NCI-H526 treated with DMSO at 0.1 percent for 48 hours (cell line): ENCODE measurements around the gene CLDN18.
A peak's percentile ranks its signal among the peaks of the same experiment; 100 is the strongest.

ENCODE experiments used
- DNase-seq: peaks from one replicate; lab custom pipeline; 2025; lab: John Stamatoyannopoulos, UW

CLDN18 gene

DNA sequence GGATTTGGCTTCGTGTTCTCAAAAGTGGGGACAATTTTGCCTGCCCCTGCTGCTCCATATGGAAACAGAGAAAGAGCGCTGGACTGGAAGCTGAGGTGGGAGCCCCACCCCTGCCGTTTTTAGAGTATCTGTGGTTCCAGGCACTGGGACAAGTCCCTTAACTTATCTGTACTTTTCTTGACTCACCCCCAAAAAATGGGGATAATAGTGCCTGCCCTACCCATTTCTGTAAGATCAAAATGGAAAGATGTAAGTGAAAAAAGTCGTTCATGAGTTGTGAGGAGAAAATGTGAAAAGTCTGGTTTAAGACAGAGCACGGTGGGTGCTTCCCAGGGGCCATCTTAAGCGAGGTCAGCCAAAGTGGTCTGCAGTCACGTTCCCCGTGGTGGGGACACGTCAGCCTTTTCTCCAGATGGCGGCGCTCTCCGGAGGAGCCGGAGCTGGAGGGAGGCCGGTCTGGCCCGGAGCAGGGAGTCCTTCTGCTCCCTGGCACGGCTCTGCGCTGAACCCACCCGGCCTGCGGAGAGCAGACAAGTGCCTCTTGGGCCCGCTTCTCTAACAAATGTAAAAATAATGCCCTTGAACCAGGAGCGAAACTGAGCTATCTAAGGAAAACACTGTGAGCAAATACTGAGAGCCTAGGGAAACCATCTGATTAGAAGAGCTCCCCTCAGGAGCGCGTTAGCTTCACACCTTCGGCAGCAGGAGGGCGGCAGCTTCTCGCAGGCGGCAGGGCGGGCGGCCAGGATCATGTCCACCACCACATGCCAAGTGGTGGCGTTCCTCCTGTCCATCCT, at the start of gene CLDN18:
CLDN18 (plus strand) TSS at position 690 of the 797 bp plus-strand sequence; CDS start at position 751, 61 bp downstream.
- DNase-seq: no peak

DNA sequence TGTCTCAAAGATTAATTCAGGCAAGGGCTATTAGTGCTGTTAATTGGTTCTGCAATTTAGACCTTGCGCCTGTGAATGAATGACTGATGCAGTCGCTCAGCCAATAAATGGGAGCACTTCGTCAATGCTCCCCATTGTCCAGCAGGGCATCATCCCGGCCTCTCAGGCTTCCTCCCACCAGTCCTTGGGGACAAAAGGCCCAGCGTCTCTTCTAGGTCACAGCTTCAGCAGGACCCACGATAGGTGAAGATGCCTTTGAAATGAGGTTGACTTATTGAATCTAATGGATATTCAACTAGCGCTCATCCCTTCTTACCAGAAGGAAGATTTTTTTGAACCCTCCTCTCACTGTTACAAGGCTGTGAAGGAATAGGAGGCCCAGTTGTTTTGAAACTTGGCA, 47.7 kb upstream of the CLDN18 start:
- DNase-seq: no peak

GRCh38 chr3:137963463-137963862, 46.5 kb upstream of the CLDN18 start:
- peak; percentile 97 for DNase-seq

DNA sequence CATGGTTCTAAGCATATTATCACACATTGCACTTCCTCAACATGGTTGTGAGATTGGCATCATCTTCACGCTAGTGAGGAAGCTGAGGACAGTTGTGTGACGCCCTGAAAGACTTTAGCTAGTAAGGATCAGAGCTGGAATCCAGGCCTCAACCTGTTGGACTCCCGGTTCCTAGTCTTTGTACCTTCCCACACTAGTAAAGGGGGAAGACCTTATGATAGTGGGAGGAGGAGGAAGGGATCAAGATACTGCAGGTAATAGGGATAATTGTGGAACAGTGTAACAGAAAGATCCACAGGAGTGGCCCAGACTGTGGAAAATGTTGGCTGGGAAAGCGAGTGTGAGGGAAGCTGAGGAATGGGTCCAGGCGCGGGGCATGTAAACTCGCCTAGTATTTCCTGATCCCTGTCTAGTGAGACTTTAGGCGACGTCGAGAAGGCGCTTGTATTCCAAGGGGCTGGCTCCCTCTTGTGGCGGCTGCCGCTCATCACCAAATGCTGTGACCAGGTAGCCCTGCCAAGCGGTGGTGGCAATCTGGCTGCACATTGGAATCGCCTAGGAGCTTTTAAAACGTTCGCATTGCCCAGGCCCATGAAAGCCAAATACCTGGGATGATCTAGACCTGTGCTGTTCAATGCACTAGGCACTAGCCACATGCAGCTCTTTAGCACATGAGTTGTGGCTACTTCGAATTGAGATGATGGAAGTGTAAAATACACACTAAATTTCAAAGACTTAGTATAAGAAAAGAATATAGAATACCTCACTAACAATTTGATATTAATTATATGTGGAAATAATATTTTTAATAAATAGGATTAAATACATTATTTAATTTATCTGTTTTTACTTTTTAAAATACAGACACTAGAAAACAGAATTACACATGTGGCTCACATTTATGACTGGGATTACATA, 38.8 kb upstream of the CLDN18 start:
- DNase-seq: peak; percentile 69

- no peak for DNase-seq
Observed at GRCh38 chr3:137972396-137972795, 37.6 kb upstream of the CLDN18 start.

- DNase-seq: no peak
Observed at GRCh38 chr3:137978328-137978727, 31.6 kb upstream of the CLDN18 start.

GRCh38 chr3:137987723-137988122, 22.2 kb upstream of the CLDN18 start:
- no peak for DNase-seq

DNA sequence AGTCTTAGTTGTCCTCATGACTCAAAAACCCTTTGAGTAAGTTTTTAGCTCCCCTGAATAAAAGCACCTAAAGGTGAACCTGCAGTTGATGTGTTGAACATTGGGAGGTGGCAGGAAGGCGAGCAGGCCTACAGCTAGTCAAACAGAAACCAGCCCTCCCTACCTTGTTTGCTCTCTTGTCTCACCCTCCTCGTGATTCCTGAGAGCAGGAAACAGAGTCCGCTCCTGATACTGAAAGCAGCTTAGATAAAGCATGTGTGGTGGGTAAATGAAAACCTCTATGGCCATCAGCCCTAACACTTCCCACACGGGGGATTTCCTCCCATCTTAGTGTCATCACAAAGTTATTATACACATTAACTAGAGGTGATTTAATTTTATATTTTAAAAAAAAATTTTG, 21.8 kb upstream of the CLDN18 start:
- no peak for DNase-seq

GRCh38 chr3:137988982-137989381, 21.0 kb upstream of the CLDN18 start:
- DNase-seq: no peak

- DNase-seq: no peak
Observed at GRCh38 chr3:137990427-137990826, 19.5 kb upstream of the CLDN18 start.

DNA sequence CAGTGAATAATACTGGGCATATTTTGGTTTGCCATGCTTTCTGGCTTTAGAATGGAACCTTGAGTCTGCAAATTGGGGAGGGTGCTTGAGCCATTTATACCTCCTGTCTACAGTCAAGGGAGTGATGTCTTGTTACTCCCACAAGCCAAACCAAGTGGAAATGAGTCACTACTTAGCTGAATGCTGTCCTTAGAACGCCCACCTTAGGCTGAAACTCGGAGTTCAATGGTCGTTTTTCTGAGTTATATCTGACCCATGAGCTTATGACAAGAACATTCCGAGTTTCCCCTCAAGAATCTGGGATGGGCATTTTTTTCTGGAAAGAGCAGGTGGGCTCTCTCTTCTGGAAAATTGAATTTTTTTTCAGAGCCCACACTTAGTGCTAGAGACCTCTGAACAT, 17.4 kb upstream of the CLDN18 start:
- DNase-seq: no peak

GRCh38 chr3:137998121-137999042, 11.6 kb upstream of the CLDN18 start:
- no peak for DNase-seq

GRCh38 chr3:138003069-138003468, 6.9 kb upstream of the CLDN18 start:
- DNase-seq: no peak

GRCh38 chr3:138005627-138006026, 4.3 kb upstream of the CLDN18 start:
- DNase-seq: no peak

GRCh38 chr3:138007898-138008297, 2.1 kb upstream of the CLDN18 start:
- no peak for DNase-seq

DNA sequence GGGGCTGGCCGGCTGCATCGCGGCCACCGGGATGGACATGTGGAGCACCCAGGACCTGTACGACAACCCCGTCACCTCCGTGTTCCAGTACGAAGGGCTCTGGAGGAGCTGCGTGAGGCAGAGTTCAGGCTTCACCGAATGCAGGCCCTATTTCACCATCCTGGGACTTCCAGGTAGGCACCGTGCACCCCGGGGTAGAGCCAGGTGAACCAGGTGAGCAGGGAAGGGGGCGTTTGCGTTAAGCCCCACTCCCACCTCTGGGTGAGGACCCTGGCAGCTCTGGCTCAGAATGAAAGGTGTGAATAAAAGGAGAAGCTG, 267 bp downstream of the CLDN18 start:
- DNase-seq: no peak

- no peak for DNase-seq
Observed at GRCh38 chr3:138011722-138012121, 1.8 kb downstream of the CLDN18 start.

DNA sequence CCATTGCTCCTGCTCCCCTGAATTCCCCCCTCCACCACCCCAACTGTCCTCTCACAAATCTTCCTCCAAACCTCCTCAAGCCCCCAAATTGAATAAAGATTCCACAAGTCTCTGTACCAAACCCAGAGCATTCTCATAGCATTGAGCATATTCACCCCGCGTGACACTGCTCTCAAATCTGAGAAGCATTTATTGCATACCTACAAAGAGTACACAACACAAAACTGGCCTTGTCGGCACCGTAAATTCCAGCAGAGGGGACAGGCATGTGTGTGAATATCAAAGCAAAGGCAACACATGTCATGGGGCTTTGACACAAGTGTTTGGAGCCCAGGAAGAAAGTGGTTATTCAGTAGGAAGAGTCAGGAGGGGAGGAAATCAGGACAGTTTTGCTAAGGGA, 2.6 kb downstream of the CLDN18 start:
- DNase-seq: no peak

- DNase-seq: no peak
Observed at GRCh38 chr3:138016065-138016464, 6.1 kb downstream of the CLDN18 start.

DNA sequence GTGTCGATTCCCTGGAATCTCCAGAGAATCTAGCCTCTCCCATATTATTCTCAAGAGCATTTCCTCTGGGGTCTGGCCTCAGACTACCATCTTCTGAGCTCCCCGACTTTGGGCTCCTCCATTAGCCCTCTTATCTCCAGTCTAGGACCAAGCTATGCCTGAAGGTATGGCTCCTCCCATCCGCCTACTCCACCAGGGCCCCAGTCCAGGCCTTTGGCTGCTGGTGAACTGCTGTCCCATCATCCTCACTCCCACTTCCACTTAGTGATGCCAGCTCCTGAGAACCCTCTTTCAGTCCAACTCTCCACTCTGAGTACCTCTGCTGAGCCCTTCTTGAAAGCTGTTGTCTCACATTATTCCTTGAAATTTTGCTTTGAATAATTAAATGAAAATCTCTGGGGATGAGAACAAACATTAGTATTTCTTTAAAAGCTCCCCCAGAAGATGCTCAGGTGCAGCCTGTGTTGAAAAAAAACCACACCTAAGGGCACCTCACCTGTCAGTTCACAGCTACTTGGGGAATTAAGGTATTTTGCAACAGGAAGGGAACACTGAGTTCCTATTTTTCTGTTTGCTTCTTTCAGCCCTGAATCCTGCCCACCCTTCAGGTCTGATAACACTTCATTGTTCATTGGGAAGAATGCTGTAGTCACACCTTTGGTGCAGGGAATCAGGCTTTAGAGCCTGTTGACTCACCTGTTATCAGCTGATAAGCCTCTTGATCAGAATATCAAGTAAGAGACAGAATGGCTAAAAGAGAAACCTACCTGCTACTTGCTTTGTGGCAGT, 9.5 kb downstream of the CLDN18 start:
- no peak for DNase-seq

DNA sequence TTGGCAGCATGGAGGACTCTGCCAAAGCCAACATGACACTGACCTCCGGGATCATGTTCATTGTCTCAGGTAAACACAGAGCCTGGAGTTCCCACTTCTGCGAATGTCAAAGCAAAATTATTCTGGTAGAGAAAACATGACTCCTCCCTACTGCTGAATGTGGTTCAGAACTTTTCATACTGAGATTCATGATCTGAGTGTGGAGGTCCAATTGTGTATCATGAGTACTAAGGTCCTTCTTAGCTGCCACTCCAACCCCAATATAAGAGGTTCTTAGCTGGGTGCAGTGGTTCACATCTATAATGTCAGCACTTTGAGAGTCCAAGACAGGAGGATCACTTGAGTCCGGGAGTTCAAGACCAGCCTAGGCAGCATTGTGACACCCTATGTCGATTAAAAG, 13.8 kb downstream of the CLDN18 start:
- DNase-seq: no peak
